Renal cortical epithelial cell (primary cell): ENCODE data around the gene RAB7B. TPM values are rescaled to one million over a fixed set of nuclear protein-coding genes. Genes with fewer than 3 reads are reported as not detected.

Experiments
- total RNA-seq: library from RNA; depleted of rRNA; stranded (reverse); fragments of >200 nt; gene quantifications from 2 replicates; pipeline ENCODE4 v1.2.3, GENCODE V29; 2014

Gene RAB7B
- total RNA-seq, 1 donor from 2014 or later, result 1.1 TPM

Other genes with a start within 250 kb of the RAB7B start
- 45.7 and 53.2 TPM in 2 replicates for gene RAB29, start 227.9 kb downstream of the RAB7B start, total RNA-seq
- gene SLC41A1, start 190.2 kb downstream of the RAB7B start, total RNA-seq, result 8.9 and 32.2 TPM in 2 replicates
- 0.05 and 0.35 TPM in 2 replicates for gene PM20D1, start 153.3 kb downstream of the RAB7B start, total RNA-seq
- 0.05 TPM in 1 of 2 replicates, not detected in the other for gene SLC26A9, start 59.9 kb downstream of the RAB7B start, total RNA-seq
- gene CTSE, start 20.5 kb upstream of the RAB7B start, total RNA-seq, result 0.10 and 6.4 TPM in 2 replicates
- 5.7 and 11.6 TPM in 2 replicates for gene RHEX, start 49.8 kb upstream of the RAB7B start, total RNA-seq
- not detected in 2 replicates for gene AVPR1B, start 114.0 kb upstream of the RAB7B start, total RNA-seq
- gene FAM72A, start 199.4 kb upstream of the RAB7B start, total RNA-seq, result 1.9 and 6.8 TPM in 2 replicates
- 21.0 and 56.9 TPM in 2 replicates for gene SRGAP2, start 200.1 kb upstream of the RAB7B start, total RNA-seq